IMR-90 (cell line): Measurements from ENCODE around the gene SSTR4. TPM values are rescaled to one million over a fixed set of nuclear protein-coding genes. Genes with fewer than 3 reads are reported as not detected.

Experiments
- ATAC-seq: fragments of 200-7000 bp; cut with Tn5 transposase; 2 replicates; pipeline ENCODE4 v1.9.1; 2020; ENCODE audit warnings: low read depth, mild to moderate bottlenecking, moderate library complexity
- BruUV-seq: library from RNA; stranded (reverse); fragments of 400-500 nt; replicated peaks from 2 replicates; lab custom pipeline; 2021; lab: Mats Ljungman, UMichigan
- CTCF ChIA-PET: fragments of 300-600 bp; formaldehyde crosslinking; extraction: SDS; loops from one replicate; lab custom pipeline; 2021; ENCODE audit warnings: antibody characterized with exemption; lab: Yijun Ruan, JAX
- POLR2A ChIA-PET: fragments of 300-600 bp; sonication (Branson Sonifier 250); formaldehyde crosslinking; loops from one replicate; lab custom pipeline; 2022; ENCODE audit warnings: antibody characterized with exemption; ENCODE audit not compliant: unreplicated experiment; lab: Charles Lee
- DNase-seq: peaks from one replicate; pipeline ENCODE4 v3.0.0; 2013
- H2AFZ ChIP-seq: replicated peaks from 2 replicates; pipeline ENCODE3; 2013; ENCODE audit warnings: low read length, mild to moderate bottlenecking; ENCODE audit not compliant: poor library complexity
- H2AK5ac ChIP-seq: 2 replicates; pipeline ENCODE4 v1.6.1; 2013; ENCODE audit warnings: low read depth, low read length, inconsistent platforms
- H2AK9ac ChIP-seq: replicated peaks from 2 replicates; pipeline ENCODE3; 2013; ENCODE audit warnings: mild to moderate bottlenecking, low read depth, low read length, moderate library complexity; ENCODE audit not compliant: poor library complexity
- H2BK120ac ChIP-seq: 2 replicates; pipeline ENCODE4 v1.6.1; 2013; ENCODE audit warnings: low read depth, low read length, inconsistent platforms
- H2BK15ac ChIP-seq: 3 replicates; pipeline ENCODE4 v1.6.1; 2013; ENCODE audit warnings: low read depth, low read length, inconsistent platforms
- H2BK20ac ChIP-seq: 2 replicates; pipeline ENCODE4 v1.6.1; 2013; ENCODE audit warnings: low read depth, mild to moderate bottlenecking, inconsistent platforms, low read length, moderate library complexity
- H2BK5ac ChIP-seq: 2 replicates; pipeline ENCODE4 v1.6.1; 2013; ENCODE audit warnings: mild to moderate bottlenecking, low read depth, low read length, inconsistent platforms; ENCODE audit not compliant: poor library complexity, severe bottlenecking
- H3K14ac ChIP-seq: replicated peaks from 2 replicates; pipeline ENCODE4 v1.6.1; 2013; ENCODE audit warnings: low read depth, low read length, inconsistent platforms
- H3K18ac ChIP-seq: 2 replicates; pipeline ENCODE4 v1.6.1; 2013; ENCODE audit warnings: low read depth, low read length, control low read depth
- H3K23ac ChIP-seq: 2 replicates; pipeline ENCODE4 v1.6.1; 2013; ENCODE audit warnings: low read depth, low read length, inconsistent platforms
- H3K27ac ChIP-seq: 2 replicates; pipeline ENCODE4 v1.5.1; 2013; ENCODE audit warnings: mild to moderate bottlenecking, control low read depth, low read length; ENCODE audit not compliant: insufficient read depth
- H3K27me3 ChIP-seq: 2 replicates; pipeline ENCODE4 v1.6.1; 2013; ENCODE audit warnings: low read length; ENCODE audit not compliant: control insufficient read depth, insufficient read depth
- H3K36me3 ChIP-seq: 2 replicates; pipeline ENCODE4 v1.6.1; 2013; ENCODE audit warnings: low read length, mixed read lengths; ENCODE audit not compliant: control insufficient read depth, insufficient read depth
- H3K4ac ChIP-seq: 2 replicates; pipeline ENCODE4 v1.6.1; 2013; ENCODE audit warnings: low read depth, low read length, inconsistent platforms
- H3K4me1 ChIP-seq: 2 replicates; pipeline ENCODE4 v1.6.1; 2013; ENCODE audit warnings: low read length, mixed read lengths; ENCODE audit not compliant: control insufficient read depth, insufficient read depth
- H3K4me2 ChIP-seq: 2 replicates; pipeline ENCODE4 v1.6.1; 2013; ENCODE audit warnings: low read depth, mild to moderate bottlenecking, control low read depth, low read length, moderate library complexity
- H3K4me3 ChIP-seq: 2 replicates; pipeline ENCODE4 v1.5.1; 2013; ENCODE audit warnings: low read depth, mild to moderate bottlenecking, control low read depth, low read length, moderate library complexity; ENCODE audit not compliant: insufficient read depth
- H3K56ac ChIP-seq: 2 replicates; pipeline ENCODE4 v1.6.1; 2013; ENCODE audit warnings: low read length, inconsistent platforms; ENCODE audit not compliant: insufficient read depth; ENCODE audit errors: extremely low read depth
- H3K79me1 ChIP-seq, 2 experiments: 2 replicates each; pipeline ENCODE4 v1.6.1; 2013; ENCODE audit warnings: low read length in 2 of 2, inconsistent platforms in 1 of 2, low read depth in 1 of 2
- H3K9ac ChIP-seq: 2 replicates; pipeline ENCODE4 v1.6.1; 2013; ENCODE audit warnings: low read depth, low read length, control low read depth
- H3K9me1 ChIP-seq: 2 replicates; pipeline ENCODE4 v1.6.1; 2013; ENCODE audit warnings: low read length, inconsistent platforms; ENCODE audit not compliant: insufficient read depth
- H3K9me3 ChIP-seq: 2 replicates; pipeline ENCODE4 v1.6.1; 2013; ENCODE audit warnings: low read length; ENCODE audit not compliant: control insufficient read depth, insufficient read depth
- H4K20me1 ChIP-seq: 2 replicates; pipeline ENCODE4 v1.6.1; 2013; ENCODE audit warnings: low read length, inconsistent platforms; ENCODE audit not compliant: insufficient read depth
- H4K5ac ChIP-seq: 2 replicates; pipeline ENCODE4 v1.6.1; 2013; ENCODE audit warnings: mild to moderate bottlenecking, low read depth, low read length, control low read depth
- H4K8ac ChIP-seq, 2 experiments: 2 replicates each; pipeline ENCODE4 v1.6.1; 2013; ENCODE audit warnings: low read depth in 2 of 2, low read length in 2 of 2, control low read depth in 1 of 2, inconsistent platforms in 1 of 2
- H4K91ac ChIP-seq: 2 replicates; pipeline ENCODE4 v1.6.1; 2013; ENCODE audit warnings: low read depth, low read length, inconsistent platforms; ENCODE audit not compliant: insufficient read depth
- FOS ChIP-seq: fragments of 150-350 bp; IDR thresholded peaks from 2 replicates; pipeline ENCODE4 v1.6.1; 2016; ENCODE audit warnings: low read depth, low read length
- MAZ ChIP-seq: IDR thresholded peaks from 2 replicates; pipeline ENCODE4 v1.6.1; 2012; ENCODE audit warnings: low read depth, mild to moderate bottlenecking, low read length, improper control_type of control experiment, moderate library complexity, borderline replicate concordance
- MXI1 ChIP-seq: IDR thresholded peaks from 2 replicates; pipeline ENCODE4 v1.6.1; 2012; ENCODE audit warnings: low read depth, mild to moderate bottlenecking, low read length, moderate library complexity, borderline replicate concordance
- POLR2A ChIP-seq: IDR thresholded peaks from 2 replicates; pipeline ENCODE4 v1.6.1; 2012; ENCODE audit warnings: mild to moderate bottlenecking, low read depth, low read length
- WGBS, 2 experiments: methylation state at CpG; one replicate each; pipeline versions ENCODE4 v1.1.5 to v1.1.7; 2013; ENCODE audit warnings: missing lambda C conversion rate in 2 of 2; ENCODE audit not compliant: insufficient read length in 1 of 2; ENCODE audit errors: extremely low coverage in 2 of 2; 5-methylcytosine and 5-hydroxymethylcytosine counted together
- dilution Hi-C: fragments of 300-500 bp; cut with HindIII; formaldehyde crosslinking; loops from one replicate; pipeline ENCODE4 v1.14.3; 2018; ENCODE audit warnings: low sequenced_read_pairs; ENCODE audit not compliant: unreplicated experiment
- in situ Hi-C: fragments of 300-500 bp; cut with MboI; formaldehyde crosslinking; loops from 3 replicates; pipeline ENCODE4 v1.14.3; 2019; ENCODE audit warnings: low sequenced_read_pairs, inconsistent platforms, mixed read lengths
- intact Hi-C: fragments of 100-400 bp; cut with micrococcal nuclease; formaldehyde crosslinking; loops from 2 replicates; pipeline ENCODE4 v1.10.0; 2022
- polyA plus RNA-seq, 3 experiments: library from polyadenylated mRNA; depleted of rRNA; stranded (reverse); fragments of >200 nt; gene quantifications; 2 replicates each; pipeline ENCODE4 v1.2.3, GENCODE V29; 2012; ENCODE audit warnings: low replicate concordance in 1 of 3
- total RNA-seq: library from RNA; depleted of rRNA; stranded (reverse); fragments of >200 nt; gene quantifications from 2 replicates; pipeline ENCODE4 v1.2.3, GENCODE V29; 2012
- TF ChIP-seq, protein P1 (sequence below): conservative IDR thresholded peaks from 2 replicates; pipeline ENCODE4 v1.5.1; 2012; ENCODE audit warnings: mild to moderate bottlenecking, low read depth, low read length, improper control_type of control experiment
- TF ChIP-seq, protein P2 (sequence below): fragments of 150-350 bp; IDR thresholded peaks from 2 replicates; pipeline ENCODE4 v1.6.1; 2017; ENCODE audit warnings: mild to moderate bottlenecking, antibody characterized with exemption, low read length, low read depth

Gene SSTR4
- total and polyA plus RNA-seq, 2 of the 4 experiments (the other 2 are of a cell fraction), result not detected

DNA sequence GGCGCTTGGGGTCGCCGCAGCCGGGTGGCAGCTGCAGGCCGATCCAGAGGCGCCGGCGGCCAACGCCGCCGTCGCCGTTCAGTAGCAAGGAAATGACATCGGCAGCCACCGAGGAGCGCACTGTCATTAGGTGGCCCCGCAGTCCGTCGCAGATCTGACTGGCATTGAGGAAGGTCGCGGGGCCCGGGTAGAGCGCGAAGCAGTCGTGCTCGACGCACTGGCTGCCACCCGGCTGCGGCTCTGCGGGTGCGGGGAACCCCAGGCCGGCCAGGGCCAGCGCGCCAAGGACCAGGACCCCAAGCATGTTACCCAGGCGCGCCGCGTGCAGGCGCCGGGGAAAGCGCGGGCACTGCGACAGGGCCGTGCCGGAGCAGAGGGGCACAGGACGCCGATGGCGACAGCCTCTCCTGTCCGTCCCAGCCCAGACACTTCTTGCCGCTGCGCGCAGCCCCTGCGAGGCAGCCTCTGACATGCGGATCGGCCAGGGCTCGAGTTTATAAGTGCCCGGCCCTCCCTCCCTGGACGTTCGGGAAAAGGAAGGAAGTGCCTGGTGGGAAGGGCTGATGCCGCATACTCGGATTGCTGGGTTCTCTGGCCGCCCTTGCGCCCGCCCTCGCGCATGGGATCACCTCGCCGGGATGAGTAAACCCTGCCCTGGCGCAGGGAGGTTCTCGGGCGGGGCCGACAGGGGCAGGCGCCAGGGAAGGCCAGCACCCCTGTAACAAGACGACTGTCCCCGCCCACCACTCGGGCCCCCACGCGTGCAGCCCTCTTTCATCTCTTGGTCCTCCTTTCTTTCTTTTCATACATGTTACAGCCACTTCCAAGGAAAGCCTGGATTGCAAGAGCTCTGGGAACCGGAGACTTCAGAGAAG is 14.3 kb downstream of the SSTR4 start, which contains the start of gene THBD:
TSS of gene THBD (minus strand) at position 472 of the 875 bp plus-strand sequence. CDS start at position 304, 168 bp downstream.
- H2AFZ ChIP-seq, result peak within 1 kb of the TSS; percentile 58
- TF ChIP-seq MXI1 (no peak), MAZ (no peak), POLR2A (no peak), FOS (no peak)
- TF ChIP-seq, protein P1, sequence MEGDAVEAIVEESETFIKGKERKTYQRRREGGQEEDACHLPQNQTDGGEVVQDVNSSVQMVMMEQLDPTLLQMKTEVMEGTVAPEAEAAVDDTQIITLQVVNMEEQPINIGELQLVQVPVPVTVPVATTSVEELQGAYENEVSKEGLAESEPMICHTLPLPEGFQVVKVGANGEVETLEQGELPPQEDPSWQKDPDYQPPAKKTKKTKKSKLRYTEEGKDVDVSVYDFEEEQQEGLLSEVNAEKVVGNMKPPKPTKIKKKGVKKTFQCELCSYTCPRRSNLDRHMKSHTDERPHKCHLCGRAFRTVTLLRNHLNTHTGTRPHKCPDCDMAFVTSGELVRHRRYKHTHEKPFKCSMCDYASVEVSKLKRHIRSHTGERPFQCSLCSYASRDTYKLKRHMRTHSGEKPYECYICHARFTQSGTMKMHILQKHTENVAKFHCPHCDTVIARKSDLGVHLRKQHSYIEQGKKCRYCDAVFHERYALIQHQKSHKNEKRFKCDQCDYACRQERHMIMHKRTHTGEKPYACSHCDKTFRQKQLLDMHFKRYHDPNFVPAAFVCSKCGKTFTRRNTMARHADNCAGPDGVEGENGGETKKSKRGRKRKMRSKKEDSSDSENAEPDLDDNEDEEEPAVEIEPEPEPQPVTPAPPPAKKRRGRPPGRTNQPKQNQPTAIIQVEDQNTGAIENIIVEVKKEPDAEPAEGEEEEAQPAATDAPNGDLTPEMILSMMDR, result no peak
- TF ChIP-seq, protein P2, sequence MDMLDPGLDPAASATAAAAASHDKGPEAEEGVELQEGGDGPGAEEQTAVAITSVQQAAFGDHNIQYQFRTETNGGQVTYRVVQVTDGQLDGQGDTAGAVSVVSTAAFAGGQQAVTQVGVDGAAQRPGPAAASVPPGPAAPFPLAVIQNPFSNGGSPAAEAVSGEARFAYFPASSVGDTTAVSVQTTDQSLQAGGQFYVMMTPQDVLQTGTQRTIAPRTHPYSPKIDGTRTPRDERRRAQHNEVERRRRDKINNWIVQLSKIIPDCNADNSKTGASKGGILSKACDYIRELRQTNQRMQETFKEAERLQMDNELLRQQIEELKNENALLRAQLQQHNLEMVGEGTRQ, result no peak
- no peaks in the 10 kb centered on the region; the same call in 1 of the 2 replicates for H4K20me1 ChIP-seq
- H3K79me1 ChIP-seq, result no peaks in the 10 kb centered on the region
- CTCF ChIA-PET, result interaction anchor here (0.6 to 2.6 kb wide), 4 partner anchors 12 to 300 kb away, joined by 5 to 7 read pairs (median 6); no protein-coding TSS in a partner anchor
- H3K9ac ChIP-seq, result no peak within 1 kb of the TSS
- H4K91ac ChIP-seq, result no peak within 1 kb of the TSS
- no peak within 1 kb of the TSS for H3K18ac ChIP-seq
- intact Hi-C loops (loop anchor here (1.0 kb wide), 1 partner anchor 291 kb away; no protein-coding TSS in a partner anchor), in situ Hi-C loops (loop anchor here (10.0 kb wide), 1 partner anchor 295 kb away; no protein-coding TSS in a partner anchor), dilution Hi-C loops (no loop called here)
- no TSS peak for BruUV-seq
- no peak within 1 kb of the TSS for H2BK5ac ChIP-seq
- no peak; the same call in 1 of the 2 replicates for ATAC-seq
- H2AK9ac ChIP-seq, result peak within 1 kb of the TSS; percentile 68
- no peak within 1 kb of the TSS for H2BK15ac ChIP-seq
- peaks cover 4% of the 10 kb centered on the region; the same call in 1 of the 2 replicates for H3K9me3 ChIP-seq
- peak; percentile 12 for DNase-seq
- no peak within 1 kb of the TSS for H3K27ac ChIP-seq
- H3K56ac ChIP-seq, result no peak within 1 kb of the TSS
- WGBS, 2 experiments, result 3% methylated on average over 39 of the region's 79 CpGs; no CpG with 5 or more reads in 1 of the 2 experiments
- no peak within 1 kb of the TSS for H3K4ac ChIP-seq
- peaks cover 76% of the 10 kb centered on the region for H3K27me3 ChIP-seq
- H3K9me1 ChIP-seq, result no peaks in the 10 kb centered on the region
- H3K23ac ChIP-seq, result no peak within 1 kb of the TSS
- H3K4me3 ChIP-seq, result no peak within 1 kb of the TSS
- H3K4me2 ChIP-seq, result peak within 1 kb of the TSS; percentile 82; the same call in 1 of the 2 replicates
- H4K5ac ChIP-seq, result no peak within 1 kb of the TSS
- no peak within 1 kb of the TSS for H2AK5ac ChIP-seq
- H2BK120ac ChIP-seq, result no peak within 1 kb of the TSS
- H3K14ac ChIP-seq, result no peak within 1 kb of the TSS
- H2BK20ac ChIP-seq, result no peak within 1 kb of the TSS
- POLR2A ChIA-PET, result no interaction called here
- no peak within 1 kb of the TSS for H4K8ac ChIP-seq
- H3K36me3 ChIP-seq, result no peaks in the 10 kb centered on the region
- peaks cover 4% of the 10 kb centered on the region; the same call in 1 of the 2 replicates for H3K4me1 ChIP-seq
